HCT116 (cell line): ENCODE measurements around the gene MAX. TPM values are rescaled to one million over a fixed set of nuclear protein-coding genes. Genes with fewer than 3 reads are reported as not detected.

Source experiments
- ATAC-seq: fragments of 200-7000 bp; cut with Tn5 transposase; 2 replicates; pipeline ENCODE4 v1.9.1; 2020; ENCODE audit warnings: mild to moderate bottlenecking, moderate library complexity
- BruUV-seq: library from RNA; stranded (reverse); fragments of 400-500 nt; replicated peaks from 2 replicates; lab custom pipeline; 2021; lab: Mats Ljungman, UMichigan
- CTCF ChIA-PET: fragments of 300-600 bp; sonication (Branson Sonifier 250); formaldehyde crosslinking; loops from one replicate; lab custom pipeline; 2021; ENCODE audit warnings: antibody characterized with exemption; lab: Charles Lee
- POLR2A ChIA-PET: fragments of 300-600, 350-600 bp; sonication (Branson Sonifier 250); formaldehyde crosslinking; loops from one replicate; lab custom pipeline; 2021; ENCODE audit warnings: antibody characterized with exemption; lab: Charles Lee
- RAD21 ChIA-PET, 2 experiments: fragments of 300-600 bp; sonication (Branson Sonifier 250); formaldehyde crosslinking; loops; one replicate each; lab custom pipeline; 2023; ENCODE audit warnings: low total read pairs in 2 of 2; ENCODE audit not compliant: uncharacterized antibody in 2 of 2, unreplicated experiment in 2 of 2, low non-redundant PET in 1 of 2; lab: Charles Lee
- DNase-seq: peaks from one replicate; pipeline ENCODE4 v3.0.0-alpha.2; 2010; ENCODE audit warnings: low read depth, low spot score
- H2AFZ ChIP-seq: fragments of 200-600 bp; shearing (Covaris generic), sonication (generic); 2 replicates; pipeline ENCODE4 v1.6.1; 2017; ENCODE audit warnings: low read depth, mixed run types, mixed read lengths, antibody characterized with exemption, low read length; ENCODE audit not compliant: poor library complexity, severe bottlenecking
- H3K27ac ChIP-seq: 2 replicates; pipeline ENCODE4 v1.5.1; 2012; ENCODE audit warnings: low read depth, low read length
- H3K27me3 ChIP-seq: fragments of 200-600 bp; sonication (generic); 2 replicates; pipeline ENCODE4 v1.6.1; 2016; ENCODE audit warnings: mixed run types, low read length, mixed read lengths; ENCODE audit not compliant: insufficient read depth
- H3K36me3 ChIP-seq, 2 experiments: fragments of 200-500 bp in 1 of 2; fragments of 200-600 bp in 1 of 2; sonication (Bioruptor generic) in 1 of 2; sonication (generic) in 1 of 2; 2 replicates each; pipeline versions ENCODE4 v1.5.1 to v1.6.1; 2014 to 2016; ENCODE audit warnings: low read length in 2 of 2, inconsistent platforms in 1 of 2, mixed read lengths in 1 of 2, mixed run types in 1 of 2; ENCODE audit not compliant: insufficient read depth in 2 of 2, control insufficient read depth in 1 of 2
- H3K4me1 ChIP-seq, 2 experiments: fragments of 200-600 bp in 1 of 2; sonication (generic) in 1 of 2; 2 replicates each; pipeline versions ENCODE4 v1.5.1 to v1.6.1; 2012 to 2017; ENCODE audit warnings: low read length in 2 of 2, inconsistent platforms in 1 of 2, mild to moderate bottlenecking in 1 of 2, mixed read lengths in 1 of 2, mixed run types in 1 of 2, moderate library complexity in 1 of 2; ENCODE audit not compliant: insufficient read depth in 2 of 2, control insufficient read depth in 1 of 2
- H3K4me2 ChIP-seq: fragments of 200-600 bp; sonication (generic); 2 replicates; pipeline ENCODE4 v1.6.1; 2017; ENCODE audit warnings: mixed run types, low read length, mixed read lengths
- H3K4me3 ChIP-seq, 2 experiments: fragments of 200-600 bp in 1 of 2; sonication (generic) in 1 of 2; replicated peaks in 1 of 2; 2 replicates each; pipeline ENCODE4 v1.5.1; 2011 to 2016; ENCODE audit warnings: low read length in 2 of 2, control low read depth in 1 of 2, low read depth in 1 of 2, mild to moderate bottlenecking in 1 of 2, mixed read lengths in 1 of 2, mixed run types in 1 of 2
- H3K79me2 ChIP-seq: fragments of 200-600 bp; sonication (generic); 2 replicates; pipeline ENCODE4 v1.6.1; 2017; ENCODE audit warnings: mild to moderate bottlenecking, mixed run types, low read length, moderate library complexity, mixed read lengths; ENCODE audit not compliant: insufficient read depth
- H3K9ac ChIP-seq: fragments of 200-600 bp; sonication (generic); 2 replicates; pipeline ENCODE4 v1.6.1; 2016; ENCODE audit warnings: low read length, mixed read lengths
- H3K9me2 ChIP-seq: fragments of 200-600 bp; sonication (generic), shearing (Covaris generic); 2 replicates; pipeline ENCODE4 v1.6.1; 2017; ENCODE audit warnings: mixed run types, mild to moderate bottlenecking, moderate library complexity; ENCODE audit not compliant: insufficient read depth
- H3K9me3 ChIP-seq, 2 experiments: fragments of 200-500 bp in 1 of 2; fragments of 200-600 bp in 1 of 2; sonication (Bioruptor generic) in 1 of 2; sonication (generic) in 1 of 2; 2 replicates each; pipeline ENCODE4 v1.6.1; 2014 to 2017; ENCODE audit warnings: low read length in 2 of 2, mixed read lengths in 2 of 2, inconsistent platforms in 1 of 2, low read depth in 1 of 2, mild to moderate bottlenecking in 1 of 2, mixed run types in 1 of 2, moderate library complexity in 1 of 2; ENCODE audit not compliant: control insufficient read depth in 1 of 2, insufficient read depth in 1 of 2
- H4K20me1 ChIP-seq: fragments of 200-600 bp; sonication (generic), shearing (Covaris generic); 2 replicates; pipeline ENCODE4 v1.6.1; 2017; ENCODE audit warnings: mixed run types, mild to moderate bottlenecking, moderate library complexity; ENCODE audit not compliant: insufficient read depth
- ATF3 ChIP-seq: IDR thresholded peaks from 2 replicates; pipeline ENCODE4 v1.6.1; 2012
- CTCF ChIP-seq, 3 experiments: fragments of 200-600 bp in 1 of 3; sonication (generic) in 1 of 3; IDR thresholded peaks in 2 of 3; conservative IDR thresholded peaks in 1 of 3; 2 replicates each; pipeline ENCODE4 v1.5.1; 2012 to 2017; ENCODE audit warnings: low read depth in 2 of 3, low read length in 2 of 3, antibody characterized with exemption in 1 of 3, borderline replicate concordance in 1 of 3, control low read depth in 1 of 3, mild to moderate bottlenecking in 1 of 3, mixed read lengths in 1 of 3, mixed run types in 1 of 3, moderate library complexity in 1 of 3; ENCODE audit not compliant: insufficient read depth in 1 of 3
- EGR1 ChIP-seq: IDR thresholded peaks from 2 replicates; pipeline ENCODE4 v1.6.1; 2012; ENCODE audit warnings: low read depth
- EZH2 ChIP-seq: fragments of 200-600 bp; sonication (generic); IDR thresholded peaks from 2 replicates; pipeline ENCODE4 v1.6.1; 2017; ENCODE audit warnings: antibody characterized with exemption, mixed run types
- EZH2phosphoT487 ChIP-seq: fragments of 200-600 bp; IDR thresholded peaks from 2 replicates; pipeline ENCODE4 v1.6.1; 2018; ENCODE audit warnings: antibody characterized with exemption, borderline replicate concordance
- FOSL1 ChIP-seq: IDR thresholded peaks from 2 replicates; pipeline ENCODE4 v1.6.1; 2012; ENCODE audit warnings: low read depth
- JUND ChIP-seq: IDR thresholded peaks from 2 replicates; pipeline ENCODE4 v1.6.1; 2012
- POLR2A ChIP-seq: IDR thresholded peaks from 2 replicates; pipeline ENCODE4 v1.7.0; 2011; ENCODE audit warnings: borderline replicate concordance; ENCODE audit not compliant: insufficient read depth, insufficient read length; ENCODE audit errors: extremely low read depth
- RAD21 ChIP-seq: IDR thresholded peaks from 2 replicates; pipeline ENCODE4 v1.6.1; 2012; ENCODE audit warnings: low read depth, mild to moderate bottlenecking
- SIN3A ChIP-seq: IDR thresholded peaks from 2 replicates; pipeline ENCODE4 v1.6.1; 2012; ENCODE audit warnings: low read depth
- YY1 ChIP-seq: IDR thresholded peaks from 2 replicates; pipeline ENCODE4 v1.6.1; 2011; ENCODE audit warnings: low read length, low read depth, moderate library complexity, mild to moderate bottlenecking; ENCODE audit not compliant: insufficient replicate concordance; ENCODE audit errors: extremely low read depth
- ZBTB33 ChIP-seq: IDR thresholded peaks from 2 replicates; pipeline ENCODE4 v1.6.1; 2011; ENCODE audit warnings: mild to moderate bottlenecking, low read length, moderate library complexity; ENCODE audit not compliant: insufficient replicate concordance; ENCODE audit errors: extremely low read depth
- ZNF274 ChIP-seq: fragments of 200-500 bp; sonication (Bioruptor generic); IDR thresholded peaks from 2 replicates; pipeline ENCODE4 v1.6.1; 2014; ENCODE audit warnings: mild to moderate bottlenecking, low read depth, low read length, inconsistent platforms
- intact Hi-C: fragments of 100-400 bp; cut with micrococcal nuclease; formaldehyde crosslinking; loops from 2 replicates; pipeline ENCODE4 v1.10.0; 2022
- total RNA-seq: library from RNA; stranded (reverse); gene quantifications from one replicate; pipeline ENCODE4 v1.2.1, GENCODE V29; 2021; ENCODE audit not compliant: unreplicated experiment

Gene MAX
- total RNA-seq, 1 experiment from 2014 or later, result 72.6 TPM

GRCh38 chr14:65062096-65063075, 39.9 kb downstream of the MAX start:
- ATAC-seq, result no peak
- no peaks in the 10 kb centered on the region for H3K9me2 ChIP-seq
- H3K4me1 ChIP-seq, result no peaks in the 10 kb centered on the region
- CTCF ChIA-PET, result no interaction called here
- H3K27me3 ChIP-seq, result no peaks in the 10 kb centered on the region
- no peak overlapping the region for H3K4me2 ChIP-seq
- H3K36me3 ChIP-seq, result peaks cover 10 to 21% of the 10 kb centered on the region in 2 experiments; a peak in 3 of 4 replicates
- TF ChIP-seq FOSL1 (no peak), SIN3A (no peak), POLR2A (no peak), ZBTB33 (no peak), YY1 (no peak), ZNF274 (no peak), EZH2phosphoT487 (no peak), JUND (no peak), CTCF (IDR thresholded peaks at IDR 0.05 in 2 of 3, conservative IDR thresholded peaks at IDR 0.05 in 1 of 3; ENCODE audit: borderline replicate concordance in 1 of 3, insufficient read depth in 1 of 3, low read depth in 2 of 3, low read length in 2 of 3) (no peak), EZH2 (no peak), EGR1 (no peak), RAD21 (no peak), ATF3 (no peak)
- TF ChIP-seq, all 23 proteins: peak for 0
- H3K79me2 ChIP-seq, result no peaks in the 10 kb centered on the region
- no peak overlapping the region for H2AFZ ChIP-seq
- POLR2A ChIA-PET, result no interaction called here
- H3K4me3 ChIP-seq, result no peak overlapping the region
- no peak for DNase-seq
- no peaks in the 10 kb centered on the region for H3K9me3 ChIP-seq
- RAD21 ChIA-PET, result no interaction called here
- no TSS peak for BruUV-seq
- intact Hi-C loops, result no loop called here
- H4K20me1 ChIP-seq, result no peaks in the 10 kb centered on the region
- no peak overlapping the region for H3K27ac ChIP-seq
- no peak overlapping the region for H3K9ac ChIP-seq
